OCI-M1 (cell line): ENCODE data around the gene CEP112.

ENCODE experiments used
- DNase-seq: peaks from one replicate; lab custom pipeline; 2025; lab: John Stamatoyannopoulos, UW

Gene CEP112

DNA sequence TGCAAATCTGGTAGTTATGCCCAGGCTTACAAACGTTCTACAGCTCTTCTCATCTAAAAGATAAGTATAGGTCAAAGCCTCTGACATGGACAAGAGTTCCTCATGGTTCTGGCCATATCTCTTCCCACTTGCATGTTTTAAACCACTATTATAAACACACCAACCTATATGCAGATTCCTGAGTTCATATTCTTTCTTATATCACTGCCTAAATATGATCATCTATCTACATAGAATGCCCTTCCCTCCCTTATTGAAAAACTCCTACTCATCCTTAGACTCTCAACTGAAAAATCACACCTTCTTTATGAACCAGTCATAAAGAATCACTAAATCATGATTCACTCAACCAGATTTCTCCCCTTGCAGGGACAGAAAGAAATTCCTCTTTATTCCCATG lies 128.2 kb downstream of the CEP112 start:
- DNase-seq, result no peak

DNA sequence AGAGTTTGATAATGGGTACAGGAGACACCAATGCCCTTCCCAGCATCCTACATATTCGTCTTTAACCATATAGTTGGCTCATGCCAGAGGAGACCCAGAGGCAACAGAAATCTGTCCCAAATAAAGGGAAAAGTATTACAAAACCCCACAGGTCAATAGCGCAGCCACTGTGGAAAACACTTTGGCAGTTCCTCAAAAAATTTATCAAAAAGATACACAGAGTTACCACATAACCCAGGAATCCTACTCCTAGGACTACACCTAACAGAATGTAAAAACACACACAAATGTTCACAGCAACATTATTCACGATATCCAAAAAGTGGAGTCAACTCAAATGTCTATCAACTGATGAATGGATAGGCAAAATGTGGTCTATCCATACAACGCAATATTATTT lies 135.8 kb downstream of the CEP112 start:
- no peak for DNase-seq

DNA sequence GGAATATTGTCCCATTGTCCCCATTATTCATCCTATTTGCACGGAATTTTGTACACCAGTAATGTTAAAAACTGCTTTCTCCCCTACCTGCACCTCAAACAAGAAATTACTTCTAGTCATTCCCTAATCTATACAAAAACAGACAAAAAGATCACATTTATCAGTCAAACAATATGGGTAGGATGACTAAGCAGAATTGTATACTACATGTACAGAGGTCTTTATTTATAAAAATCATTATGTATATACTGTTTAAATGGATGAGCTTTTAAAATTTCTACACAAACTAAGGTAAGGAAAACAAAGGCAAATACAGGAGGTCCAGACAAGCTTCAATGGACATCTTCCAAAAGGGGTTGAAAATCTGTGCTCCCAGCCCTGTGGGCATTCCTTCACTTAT lies 137.7 kb downstream of the CEP112 start:
- DNase-seq, result no peak

DNA sequence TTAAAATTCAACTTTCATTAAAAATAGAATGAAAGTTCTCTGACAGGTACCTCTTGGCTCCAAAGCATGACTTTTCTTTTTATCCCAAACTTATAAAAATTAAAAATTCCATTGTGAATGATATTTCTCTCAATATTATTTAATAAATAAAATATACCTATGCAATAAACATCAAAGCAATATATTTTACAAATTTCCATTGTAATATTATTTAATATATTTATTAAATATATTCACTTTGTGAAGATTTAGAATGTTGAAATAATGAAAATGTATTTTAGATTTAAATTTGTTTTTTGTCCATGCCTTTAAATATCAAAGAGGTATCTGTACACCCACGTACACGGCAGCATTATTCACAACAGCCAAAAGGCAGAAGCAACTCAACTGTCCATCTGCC lies 147.8 kb downstream of the CEP112 start:
- no peak for DNase-seq

DNA sequence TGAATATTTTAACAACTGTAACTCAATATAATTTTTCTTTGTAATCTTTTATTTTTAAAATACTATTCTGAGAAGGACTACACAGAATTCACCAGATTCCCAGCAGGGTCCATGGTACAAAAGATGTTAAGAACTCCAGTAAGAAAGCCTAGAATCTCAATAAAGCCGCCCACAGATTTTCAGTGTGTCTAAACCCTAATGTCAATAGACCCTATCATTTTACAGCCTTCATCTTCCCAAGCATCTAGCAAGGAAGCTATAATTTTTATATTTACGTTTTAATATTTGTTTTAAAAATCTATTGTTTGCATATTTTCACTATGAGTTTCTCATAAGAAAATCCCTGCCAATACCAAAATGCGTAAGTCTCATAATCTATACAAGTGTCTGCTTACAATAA lies 148.5 kb downstream of the CEP112 start:
- DNase-seq, result no peak

DNA sequence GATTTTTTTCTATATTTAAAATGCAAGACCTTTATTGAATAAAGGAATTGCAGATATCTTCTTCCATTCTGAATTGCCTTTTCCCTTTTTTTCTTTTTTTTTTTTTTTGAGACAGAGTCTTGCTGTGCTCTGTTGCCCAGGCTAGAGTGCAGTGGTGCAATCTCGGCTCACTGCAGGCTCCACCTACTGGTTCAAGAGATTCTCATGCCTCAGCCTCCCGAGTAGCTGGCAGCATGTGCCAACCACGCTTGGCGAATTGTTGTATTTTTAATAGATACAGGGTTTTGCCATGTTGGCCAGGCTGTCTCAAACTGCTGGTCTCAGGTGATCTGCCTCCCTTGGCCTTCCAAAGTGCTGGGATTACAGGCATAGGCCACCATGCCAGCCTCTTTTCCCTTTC lies 151.5 kb downstream of the CEP112 start:
- no peak for DNase-seq

DNA sequence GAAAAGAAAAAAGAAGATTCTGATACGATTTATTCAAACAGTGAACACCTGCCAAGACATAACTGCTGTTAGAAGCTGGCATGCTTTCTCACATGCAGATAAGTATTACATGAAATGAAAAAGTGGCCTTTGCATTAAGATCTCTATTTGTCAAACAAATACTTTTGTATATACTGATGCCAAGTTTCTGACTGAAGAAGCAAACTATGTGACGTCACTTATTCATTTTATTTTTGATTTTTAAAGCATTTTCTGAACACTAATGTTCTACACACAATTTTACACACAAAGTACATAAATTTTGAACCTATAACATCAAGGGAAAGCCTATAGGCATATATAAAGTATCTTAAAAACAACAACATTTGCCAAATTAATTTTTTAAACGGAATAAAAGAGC lies 153.8 kb downstream of the CEP112 start:
- DNase-seq, result no peak

DNA sequence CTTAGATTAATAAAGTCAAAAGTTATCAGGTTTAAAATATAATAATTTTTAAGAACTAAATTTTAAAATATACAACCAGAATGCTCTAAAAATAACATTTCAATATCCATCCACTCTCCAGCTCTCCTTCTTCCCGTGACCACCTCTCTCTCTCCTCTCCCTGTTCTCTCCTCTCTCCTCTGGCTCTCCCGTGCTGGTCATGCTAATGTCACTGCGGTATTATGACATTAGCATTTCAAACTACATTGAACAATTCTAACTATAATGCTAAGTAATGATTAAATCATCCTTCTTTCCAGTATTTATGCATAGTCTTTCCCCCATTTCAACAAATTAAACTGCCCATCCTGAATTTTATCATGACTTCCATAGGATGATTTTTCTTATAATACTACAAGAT lies 154.7 kb downstream of the CEP112 start:
- no peak for DNase-seq

DNA sequence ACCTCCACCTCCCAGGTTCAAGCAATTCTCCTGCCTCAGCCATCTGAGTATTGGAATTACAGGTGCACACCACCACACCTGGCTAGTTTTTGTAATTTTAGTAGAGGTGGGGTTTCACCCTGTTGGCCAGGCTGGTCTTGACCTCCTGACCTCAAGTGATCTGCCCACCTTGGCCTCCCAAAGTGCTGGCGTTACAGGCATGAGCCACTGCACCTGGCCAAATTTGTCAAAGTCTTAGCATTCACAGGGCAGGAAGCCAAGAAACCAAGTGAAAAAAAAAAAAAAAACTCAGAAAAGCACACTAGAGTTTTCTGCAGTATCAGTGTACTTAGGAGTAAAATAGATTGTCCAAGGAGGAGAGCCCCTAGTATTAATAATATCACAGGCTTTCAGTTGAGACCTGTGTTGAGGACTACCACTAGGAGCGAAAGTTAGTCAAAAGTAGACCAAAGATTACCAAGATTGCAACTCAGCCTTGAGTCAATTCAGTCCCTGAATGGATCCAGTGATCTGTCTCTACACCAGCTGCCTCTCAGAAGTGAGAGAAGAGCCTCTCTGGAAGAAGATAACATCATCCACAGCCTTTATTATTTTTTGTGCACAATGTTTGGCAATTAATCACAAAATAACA lies 159.7 kb downstream of the CEP112 start:
- no peak for DNase-seq

DNA sequence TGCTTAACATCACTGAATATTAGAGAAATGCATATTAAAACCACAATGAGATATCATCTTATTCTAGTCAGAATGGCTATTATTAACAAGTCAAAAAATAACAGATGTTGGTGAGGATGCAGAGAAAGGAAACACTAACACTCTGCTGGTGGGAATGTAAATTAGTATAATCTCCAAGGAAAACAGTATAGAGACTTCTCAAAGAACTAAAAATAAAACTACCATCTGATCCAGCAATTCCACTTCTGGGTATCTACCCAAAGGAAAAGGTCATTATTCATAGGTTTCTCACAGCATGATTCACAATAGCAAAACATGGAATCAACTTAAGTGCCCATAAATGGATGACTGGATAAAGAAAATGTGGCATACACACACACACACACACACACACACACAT lies 166.4 kb downstream of the CEP112 start:
- DNase-seq, result no peak

DNA sequence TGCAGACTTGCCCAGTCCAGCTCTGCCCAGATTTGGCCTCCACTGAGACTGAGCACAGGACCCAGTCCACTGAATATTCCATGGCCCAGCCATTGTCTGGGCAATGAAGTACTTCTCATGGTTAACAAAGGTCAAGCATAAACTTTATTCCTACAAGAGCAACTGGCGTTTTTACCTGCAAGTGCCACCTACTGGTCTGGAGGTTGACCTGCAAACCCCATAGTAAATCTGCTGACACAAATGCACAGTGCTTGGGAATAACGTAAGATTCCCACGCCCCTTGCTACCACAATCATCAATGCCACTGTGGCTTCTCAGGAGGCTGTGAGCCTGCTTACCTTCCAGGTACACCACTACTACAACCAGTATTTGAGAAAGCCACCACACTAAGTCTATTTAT lies 170.2 kb downstream of the CEP112 start:
- DNase-seq, result no peak

DNA sequence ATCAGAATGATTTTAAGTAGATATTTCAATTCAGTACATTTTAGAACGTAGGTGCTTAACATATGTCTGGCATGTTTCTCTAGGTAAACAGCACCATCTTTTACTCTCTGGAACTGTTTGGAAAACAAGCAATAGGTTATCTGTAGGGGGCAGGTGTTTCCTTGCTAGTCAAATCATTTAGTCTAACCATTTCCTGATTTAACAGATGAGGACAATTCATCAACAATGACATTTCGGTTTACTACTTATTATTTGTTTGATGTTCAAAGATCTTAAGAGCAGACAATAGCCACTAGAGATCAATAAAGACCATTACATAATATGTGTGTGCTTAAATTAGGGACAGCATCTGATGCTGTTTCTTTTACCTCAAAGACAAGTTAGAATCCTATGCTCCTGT lies 173.1 kb downstream of the CEP112 start:
- no peak for DNase-seq

DNA sequence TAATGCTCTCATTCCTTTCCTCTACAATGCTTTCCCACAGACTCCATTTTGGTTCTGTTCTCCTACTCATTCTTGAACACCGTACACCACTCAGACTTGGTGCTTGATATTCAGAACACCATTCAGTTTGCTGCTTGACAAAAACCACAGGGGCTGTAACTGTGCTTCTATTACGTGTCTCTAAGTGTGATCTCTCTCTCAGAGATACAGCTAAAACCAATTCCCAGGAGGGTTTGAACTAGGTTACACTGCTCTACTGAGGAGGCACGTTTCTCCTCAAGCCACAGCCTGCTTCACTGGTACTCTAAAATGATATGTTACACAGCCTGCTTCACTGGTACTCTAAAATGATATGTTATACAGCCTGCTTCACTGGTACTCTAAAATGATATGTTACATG lies 175.7 kb downstream of the CEP112 start:
- DNase-seq, result no peak

DNA sequence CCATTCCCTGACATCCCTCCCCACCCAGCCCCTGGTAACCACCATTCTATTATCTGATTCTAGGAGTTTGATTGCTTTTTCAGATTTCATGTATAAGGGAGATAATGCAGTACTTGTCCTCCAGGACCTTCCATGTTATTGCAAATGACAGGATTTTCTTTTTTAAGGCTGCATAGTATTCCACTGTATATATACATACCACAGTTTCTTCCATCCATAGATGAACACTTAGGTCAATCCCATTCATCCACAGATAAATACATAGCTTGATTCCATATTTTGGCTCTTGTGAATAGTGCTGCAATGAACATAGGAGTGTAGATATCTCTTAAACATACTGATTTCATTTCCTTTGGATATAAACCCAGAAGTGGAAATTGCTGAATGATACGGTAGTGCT lies 183.3 kb downstream of the CEP112 start:
- no peak for DNase-seq

DNA sequence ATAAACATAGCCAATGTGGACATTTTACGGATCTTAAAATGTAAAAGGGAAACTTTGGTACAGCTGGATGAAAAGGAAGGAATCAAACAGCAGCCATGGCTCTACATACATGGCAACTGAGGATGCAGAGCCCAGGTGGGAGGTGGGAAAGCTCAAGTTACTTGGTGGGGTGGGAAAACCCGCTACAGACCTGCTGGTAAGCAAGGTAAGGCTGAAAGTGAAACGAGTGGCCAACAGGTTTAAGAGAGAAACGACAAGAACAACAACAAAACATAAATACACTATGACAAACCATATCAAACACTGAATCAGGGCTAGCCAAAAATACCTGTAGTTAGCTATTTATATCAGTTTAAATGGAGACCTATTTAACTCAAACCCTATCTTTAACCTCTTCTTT lies 185.3 kb downstream of the CEP112 start:
- no peak for DNase-seq

DNA sequence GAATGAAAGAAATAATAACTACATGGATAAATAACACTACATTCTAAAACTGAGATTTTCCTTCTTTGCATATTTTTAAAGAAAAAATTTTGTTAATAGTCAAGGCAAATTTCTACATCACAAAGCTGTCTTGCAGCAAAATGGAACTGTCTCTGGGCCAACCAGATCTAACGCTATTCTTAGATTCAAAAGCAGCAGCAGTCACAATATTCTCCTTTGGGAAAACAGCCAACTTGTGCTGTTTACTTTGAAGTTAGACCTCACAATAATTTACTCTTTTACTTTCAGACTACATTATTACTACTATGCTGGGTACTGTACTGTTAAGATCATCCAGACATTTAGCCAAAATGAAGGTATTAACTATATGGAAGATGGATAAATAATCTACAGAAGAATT lies 189.1 kb downstream of the CEP112 start:
- DNase-seq, result no peak

DNA sequence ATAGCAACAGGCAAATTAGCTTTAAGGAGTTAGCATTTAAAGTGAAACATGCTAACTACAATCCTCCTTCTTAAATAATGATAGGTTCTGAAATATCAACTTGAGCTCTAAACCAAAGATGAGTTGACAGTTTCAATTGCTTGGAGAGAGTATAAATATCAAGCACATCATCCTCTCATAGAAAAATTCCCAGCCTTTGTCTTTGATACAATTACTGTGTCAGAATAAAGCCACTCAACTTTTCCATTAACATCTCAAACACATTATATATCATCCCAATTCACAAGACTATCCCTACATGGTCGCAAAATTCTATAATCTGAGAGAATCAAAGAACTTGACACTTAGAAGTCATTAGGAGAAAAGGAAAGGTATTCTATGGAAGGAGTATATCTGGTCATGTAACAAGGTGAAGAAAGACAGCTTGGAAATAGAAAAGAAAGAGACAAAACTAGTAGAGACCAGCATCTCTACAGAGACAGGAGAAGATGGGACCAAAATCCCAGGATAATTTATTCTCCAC lies 189.8 kb downstream of the CEP112 start:
- no peak for DNase-seq

DNA sequence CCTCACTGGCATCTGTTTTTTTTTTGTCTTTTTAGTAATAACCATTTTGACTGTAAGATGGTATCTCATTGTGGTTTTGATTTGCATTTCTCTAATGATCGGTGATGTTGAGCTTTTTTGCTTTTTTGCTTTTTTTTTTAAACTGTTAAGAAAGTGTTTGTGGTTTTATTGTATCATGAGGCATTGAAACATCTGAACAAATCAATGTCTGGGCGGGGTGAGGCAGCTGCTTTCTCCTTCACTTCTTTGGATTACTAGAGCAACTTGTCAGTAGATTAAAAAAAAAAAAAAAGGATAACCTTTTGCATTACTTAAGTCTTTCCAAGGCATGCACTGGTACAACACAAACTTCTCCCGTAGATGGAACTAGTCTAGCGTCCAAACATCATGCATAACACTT lies 191.7 kb downstream of the CEP112 start:
- no peak for DNase-seq

DNA sequence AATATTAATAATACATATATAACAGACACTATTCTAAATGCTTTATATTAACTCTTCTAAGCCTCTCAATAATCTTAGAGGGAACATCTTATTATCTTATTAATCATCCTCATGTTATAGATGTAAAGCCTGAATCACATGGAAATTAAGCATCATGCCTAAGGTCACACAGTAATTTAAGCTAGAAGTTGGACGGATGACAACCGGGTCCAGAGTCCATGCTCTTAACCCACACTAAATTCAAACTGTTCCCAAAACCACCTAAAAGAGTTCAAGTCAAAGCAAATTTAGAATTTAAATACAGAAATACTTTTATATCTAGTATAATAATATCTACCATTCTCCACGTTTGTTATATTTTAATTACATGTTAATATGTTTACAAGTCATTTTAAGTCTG lies 193.3 kb downstream of the CEP112 start:
- no peak for DNase-seq

DNA sequence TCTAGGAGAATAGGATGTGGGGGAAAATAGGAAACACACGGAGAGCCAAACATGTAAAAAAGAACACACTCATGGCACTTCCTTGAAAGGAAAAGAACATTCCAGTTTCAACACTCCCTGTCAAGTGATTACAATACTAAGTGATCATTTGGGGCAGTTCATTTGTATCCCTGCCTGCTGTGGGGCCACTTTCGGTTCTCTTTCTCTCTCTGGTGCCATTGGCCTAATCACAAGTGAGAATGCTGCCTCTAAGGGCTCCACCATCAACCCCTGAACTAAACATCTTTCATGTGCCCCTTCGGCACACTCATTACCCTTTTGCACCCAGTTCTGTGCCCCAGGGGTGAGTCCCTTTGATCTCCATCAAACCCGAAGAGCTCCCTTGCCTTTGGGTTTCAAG lies 197.3 kb downstream of the CEP112 start:
- no peak for DNase-seq

DNA sequence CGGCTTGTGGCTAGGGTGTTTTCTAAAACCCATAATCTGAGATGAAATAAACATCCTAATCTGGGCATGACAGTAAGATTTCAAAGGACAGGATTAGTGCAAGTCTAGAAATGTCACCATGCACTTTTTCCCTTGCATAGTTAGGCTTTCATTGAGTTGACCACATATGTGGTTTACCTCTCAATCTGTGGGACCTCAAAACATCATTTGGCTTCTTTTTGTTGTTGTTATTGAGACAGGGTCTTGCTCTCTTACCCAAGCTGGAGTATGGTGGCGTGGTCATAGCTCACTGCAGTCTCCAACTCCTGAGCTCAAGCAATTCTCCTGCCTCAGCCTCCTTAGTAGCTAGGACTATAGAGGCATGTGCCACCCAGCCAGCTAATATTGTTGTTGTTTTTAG lies 197.8 kb downstream of the CEP112 start:
- DNase-seq, result no peak

DNA sequence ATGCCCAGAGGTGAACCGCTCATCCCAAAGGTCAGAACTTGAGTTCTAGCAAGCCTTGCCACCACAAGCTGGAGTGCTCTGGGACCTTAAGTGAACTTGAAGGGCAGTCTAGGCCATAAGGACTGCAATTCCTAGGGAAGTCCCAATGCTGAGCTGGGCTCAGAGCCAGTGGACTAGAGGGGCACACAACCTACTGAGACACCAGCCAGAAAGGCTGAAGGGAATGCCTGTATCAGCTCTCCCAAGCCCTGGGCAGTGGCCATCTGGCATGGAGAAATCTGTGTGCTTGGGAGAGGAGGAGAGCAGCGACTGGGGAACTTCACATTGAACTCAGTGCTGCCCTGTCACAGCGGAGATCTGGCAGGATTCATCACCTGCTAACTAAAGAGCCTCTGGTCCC lies 201.3 kb downstream of the CEP112 start:
- DNase-seq, result no peak

DNA sequence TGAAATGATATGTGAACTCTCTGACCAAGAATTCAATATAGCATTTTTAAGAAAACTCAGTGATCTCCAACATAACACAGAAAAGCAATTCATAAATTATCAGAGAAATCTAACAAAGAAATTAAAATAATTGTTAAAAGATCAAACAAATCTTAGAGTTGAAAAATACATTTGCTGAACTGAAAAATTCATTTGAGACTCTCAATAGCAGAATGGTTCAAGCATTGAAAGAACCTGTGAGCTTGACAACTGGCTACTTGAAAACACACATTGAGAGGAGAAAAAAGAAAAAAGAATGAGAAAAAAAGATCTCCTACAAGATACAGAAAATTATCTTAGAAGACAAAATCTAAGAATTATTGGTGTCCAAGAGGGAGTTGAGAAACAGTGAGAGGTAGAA lies 203.5 kb downstream of the CEP112 start:
- no peak for DNase-seq

DNA sequence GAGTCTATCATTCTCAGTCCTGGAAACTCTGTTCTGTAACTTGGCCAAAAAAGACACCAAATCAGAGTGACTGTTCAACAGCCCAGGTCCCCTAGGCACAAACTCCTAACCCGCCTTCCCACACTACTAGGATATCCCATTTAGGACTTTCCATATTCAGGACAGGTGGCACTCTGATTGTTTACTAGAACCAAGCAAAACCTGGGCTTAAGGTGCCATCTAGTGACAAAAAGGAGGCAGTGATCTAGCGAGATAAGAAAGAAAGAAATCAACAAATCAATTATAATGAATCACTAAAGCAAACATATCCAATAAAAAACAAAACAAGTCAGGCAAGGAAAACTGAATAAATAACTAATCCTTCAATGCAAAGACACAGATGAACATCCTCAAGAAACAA lies 203.9 kb downstream of the CEP112 start:
- peak; percentile 33 for DNase-seq

DNA sequence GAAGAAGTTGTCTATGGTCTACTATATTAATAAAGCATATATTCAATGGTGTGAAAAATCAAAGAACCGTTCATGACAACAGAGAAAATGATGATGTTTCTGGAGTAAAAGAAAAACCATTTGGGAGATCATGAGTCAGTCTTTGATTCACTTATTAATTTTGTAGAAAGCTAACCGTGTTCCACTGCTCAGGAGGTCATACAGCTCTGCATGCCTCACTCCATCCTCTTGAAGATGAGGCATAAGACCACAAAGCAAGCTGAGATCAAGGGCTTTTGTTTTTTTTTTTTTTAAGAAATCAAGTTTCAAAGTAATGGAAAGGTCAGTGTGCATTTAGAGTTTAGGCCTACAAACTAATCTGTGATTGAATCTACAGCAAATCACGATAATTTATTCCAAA lies 206.4 kb downstream of the CEP112 start:
- no peak for DNase-seq
